Activated naive CD8-positive, alpha-beta T cell (primary cell): ENCODE results near the gene CALY.
A peak's percentile ranks its signal among the peaks of the same experiment; 100 is the strongest.

Experiments used
- H3K27ac Mint-ChIP-seq: one replicate; pipeline ENCODE4 v1.8.0; 2021; ENCODE audit warnings: mixed read lengths
- H3K27me3 Mint-ChIP-seq: one replicate; pipeline ENCODE4 v1.8.0; 2021; ENCODE audit warnings: mixed read lengths
- H3K36me3 Mint-ChIP-seq: one replicate; pipeline ENCODE4 v1.8.0; 2021; ENCODE audit warnings: mixed read lengths
- H3K4me1 Mint-ChIP-seq: one replicate; pipeline ENCODE4 v1.8.0; 2021; ENCODE audit warnings: low read depth, mixed read lengths
- H3K4me3 Mint-ChIP-seq: one replicate; pipeline ENCODE4 v1.8.0; 2021; ENCODE audit warnings: mild to moderate bottlenecking, mixed read lengths
- H3K9me3 Mint-ChIP-seq: one replicate; pipeline ENCODE4 v1.8.0; 2021; ENCODE audit warnings: low read depth, mixed read lengths

The CALY gene

DNA sequence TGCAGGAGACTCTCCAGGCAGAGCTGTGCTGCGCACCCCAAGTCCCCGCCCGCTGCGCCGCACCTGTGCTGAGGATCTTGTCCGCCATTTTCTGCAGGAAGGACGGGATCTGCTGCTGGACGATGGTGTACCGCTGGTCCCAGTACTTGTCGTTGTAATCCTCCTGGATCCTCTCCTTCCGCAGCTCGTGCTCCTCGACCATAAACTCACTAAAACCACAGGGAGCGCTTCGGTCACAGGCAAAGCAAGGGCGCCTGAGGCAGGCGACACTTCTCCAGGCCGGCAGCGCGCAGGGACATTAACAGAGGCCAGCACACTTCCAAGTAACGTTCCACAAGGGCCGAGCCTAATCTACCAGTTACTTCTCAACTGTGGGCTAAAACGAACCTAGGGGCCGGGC lies 46.9 kb downstream of the CALY start:
- Mint-ChIP-seq H3K27ac (no peak overlapping the region), H3K4me1 (peaks cover 2% of the 10 kb centered on the region), H3K36me3 (peaks cover 7% of the 10 kb centered on the region)

GRCh38 chr10:133287832-133288500 lies 48.7 kb downstream of the CALY start:
- Mint-ChIP-seq H3K4me3 (no peak overlapping the region), H3K4me1 (no peaks in the 10 kb centered on the region), H3K27ac (no peak overlapping the region), H3K36me3 (peaks cover 7% of the 10 kb centered on the region), H3K9me3 (no peaks in the 10 kb centered on the region), H3K27me3 (no peaks in the 10 kb centered on the region)

More for the DNA sequence above, 46.9 kb downstream of the CALY start:
- no peaks in the 10 kb centered on the region for H3K27me3 Mint-ChIP-seq
- H3K4me3 Mint-ChIP-seq, result no peak overlapping the region
- no peaks in the 10 kb centered on the region for H3K9me3 Mint-ChIP-seq

- Mint-ChIP-seq H3K27me3 (no peaks in the 10 kb centered on the region), H3K27ac (no peak overlapping the region), H3K9me3 (no peaks in the 10 kb centered on the region), H3K4me1 (no peaks in the 10 kb centered on the region), H3K36me3 (peaks cover 7% of the 10 kb centered on the region), H3K4me3 (no peak overlapping the region)
Measured at GRCh38 chr10:133286366-133286765, 50.3 kb downstream of the CALY start.

DNA sequence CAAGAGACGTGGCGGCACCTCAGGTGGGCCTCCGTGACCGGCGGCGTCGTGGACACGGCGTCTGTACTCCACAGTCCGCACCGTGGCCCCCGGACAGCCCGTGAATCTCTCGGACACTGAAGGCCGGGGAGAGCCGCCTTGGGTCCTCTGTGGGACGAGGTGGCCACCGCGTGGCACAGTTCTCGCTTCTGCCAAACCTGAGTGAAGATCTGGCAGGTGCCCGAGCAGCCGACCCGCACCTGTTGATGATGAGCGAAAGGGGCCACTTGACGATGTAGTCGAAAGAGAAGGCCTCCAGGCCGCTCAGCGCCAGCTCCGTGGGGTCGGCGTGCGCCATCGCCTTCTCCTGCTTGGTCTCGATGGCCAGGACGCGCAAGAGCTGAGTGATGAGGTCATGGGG lies 51.5 kb downstream of the CALY start:
- H3K27me3 Mint-ChIP-seq, result no peaks in the 10 kb centered on the region
- no peak overlapping the region for H3K4me3 Mint-ChIP-seq
- H3K9me3 Mint-ChIP-seq, result no peaks in the 10 kb centered on the region
- no peak overlapping the region for H3K27ac Mint-ChIP-seq
- H3K36me3 Mint-ChIP-seq, result peaks cover 7% of the 10 kb centered on the region
- no peaks in the 10 kb centered on the region for H3K4me1 Mint-ChIP-seq

- peaks cover 7% of the 10 kb centered on the region for H3K36me3 Mint-ChIP-seq
- no peaks in the 10 kb centered on the region for H3K27me3 Mint-ChIP-seq
- no peak overlapping the region for H3K4me3 Mint-ChIP-seq
- H3K9me3 Mint-ChIP-seq, result no peaks in the 10 kb centered on the region
- no peaks in the 10 kb centered on the region for H3K4me1 Mint-ChIP-seq
- no peak overlapping the region for H3K27ac Mint-ChIP-seq
Measured at GRCh38 chr10:133283931-133284330, 52.8 kb downstream of the CALY start.

DNA sequence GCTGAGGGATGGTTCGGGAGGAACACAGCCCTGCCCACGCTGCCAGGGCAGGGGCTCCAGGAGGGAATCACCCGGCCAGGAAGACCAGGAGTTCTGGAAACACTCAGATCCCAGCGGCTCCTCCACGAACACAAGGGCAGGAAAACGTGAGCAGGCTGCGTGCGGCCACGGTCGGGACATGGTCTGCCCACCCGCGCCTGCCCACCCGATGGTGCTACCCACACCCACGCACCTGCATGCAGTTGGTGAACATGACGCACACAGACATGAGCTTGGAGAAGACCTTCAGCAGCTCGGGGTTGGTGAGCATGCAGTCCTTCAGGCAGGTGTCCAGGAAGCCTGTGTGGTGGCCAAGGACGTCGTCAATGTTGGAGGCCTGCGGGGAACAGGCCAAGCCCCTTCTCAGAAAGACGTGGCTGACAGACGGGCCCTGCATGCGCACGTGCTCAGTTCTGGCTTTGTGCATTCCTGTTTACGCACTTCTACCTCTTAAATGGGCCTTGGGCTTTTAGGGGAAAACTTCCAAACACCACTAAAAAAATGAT lies 53.8 kb downstream of the CALY start:
- Mint-ChIP-seq H3K4me1 (peaks cover 9% of the 10 kb centered on the region), H3K9me3 (no peaks in the 10 kb centered on the region), H3K4me3 (no peak overlapping the region), H3K27me3 (no peaks in the 10 kb centered on the region), H3K36me3 (peaks cover 4% of the 10 kb centered on the region), H3K27ac (no peak overlapping the region)

GRCh38 chr10:133281628-133282372 lies 54.9 kb downstream of the CALY start:
- Mint-ChIP-seq H3K4me1 (peaks cover 11% of the 10 kb centered on the region), H3K36me3 (peaks cover under 1% of the 10 kb centered on the region), H3K27me3 (no peaks in the 10 kb centered on the region), H3K27ac (no peak overlapping the region), H3K4me3 (no peak overlapping the region), H3K9me3 (no peaks in the 10 kb centered on the region)

- H3K36me3 Mint-ChIP-seq, result no peaks in the 10 kb centered on the region
- H3K27ac Mint-ChIP-seq, result no peak overlapping the region
- no peaks in the 10 kb centered on the region for H3K9me3 Mint-ChIP-seq
- H3K27me3 Mint-ChIP-seq, result no peaks in the 10 kb centered on the region
- H3K4me1 Mint-ChIP-seq, result peaks cover 11% of the 10 kb centered on the region
- no peak overlapping the region for H3K4me3 Mint-ChIP-seq
Measured at GRCh38 chr10:133281084-133281483, 55.6 kb downstream of the CALY start.

GRCh38 chr10:133280391-133281059 lies 56.2 kb downstream of the CALY start:
- no peak overlapping the region for H3K4me3 Mint-ChIP-seq
- H3K4me1 Mint-ChIP-seq, result peaks cover 16% of the 10 kb centered on the region
- no peak overlapping the region for H3K27ac Mint-ChIP-seq
- no peaks in the 10 kb centered on the region for H3K36me3 Mint-ChIP-seq
- H3K27me3 Mint-ChIP-seq, result no peaks in the 10 kb centered on the region
- no peaks in the 10 kb centered on the region for H3K9me3 Mint-ChIP-seq

DNA sequence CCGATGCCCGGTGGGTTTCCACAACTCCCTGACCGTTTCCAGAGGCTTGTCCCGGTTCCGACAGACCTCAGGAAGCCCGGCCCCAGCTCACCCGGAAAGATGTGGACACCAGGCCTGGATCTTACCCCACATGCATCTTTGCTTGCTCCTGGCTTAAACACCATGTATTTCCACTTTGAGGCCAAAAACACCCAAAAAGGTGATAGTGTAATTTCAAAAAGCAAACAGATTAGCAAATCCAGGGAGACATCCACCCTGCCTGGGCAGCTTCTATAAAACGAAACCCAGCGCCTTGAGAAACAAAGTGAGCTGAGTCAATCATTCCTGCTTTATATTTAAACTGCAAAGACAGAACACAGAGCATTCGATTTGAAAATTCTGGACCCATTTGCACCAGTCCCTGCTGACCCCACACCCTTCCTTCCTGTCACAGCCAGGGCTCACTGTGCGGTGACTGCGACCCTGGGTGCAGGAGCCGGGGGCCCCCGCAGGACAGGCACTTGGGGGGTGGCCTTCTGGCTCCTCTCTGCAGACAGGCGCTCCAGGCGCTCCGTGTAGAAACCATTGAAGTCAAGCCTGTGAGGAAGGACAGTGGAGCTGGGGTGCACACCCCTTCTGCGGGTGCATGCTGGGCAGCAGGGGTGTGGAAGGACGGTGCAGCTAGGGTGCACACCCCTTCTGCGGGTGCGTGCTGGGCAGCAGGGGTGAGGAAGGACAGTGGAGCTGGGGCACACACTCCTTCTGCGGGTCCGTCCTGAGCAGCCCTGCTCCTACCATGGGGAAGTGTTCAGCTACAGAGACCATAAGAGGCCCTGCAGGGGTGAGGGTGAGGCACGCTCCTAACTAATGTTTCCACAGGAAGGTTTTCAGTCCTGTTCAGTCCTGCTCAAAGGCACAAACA lies 57.1 kb downstream of the CALY start:
- H3K4me3 Mint-ChIP-seq, result no peak overlapping the region
- H3K27me3 Mint-ChIP-seq, result no peaks in the 10 kb centered on the region
- no peaks in the 10 kb centered on the region for H3K9me3 Mint-ChIP-seq
- peaks cover 17% of the 10 kb centered on the region for H3K4me1 Mint-ChIP-seq
- H3K36me3 Mint-ChIP-seq, result no peaks in the 10 kb centered on the region
- no peak overlapping the region for H3K27ac Mint-ChIP-seq

- no peaks in the 10 kb centered on the region for H3K27me3 Mint-ChIP-seq
- no peaks in the 10 kb centered on the region for H3K36me3 Mint-ChIP-seq
- peaks cover 17% of the 10 kb centered on the region for H3K4me1 Mint-ChIP-seq
- peak overlapping the region; percentile 63 for H3K4me3 Mint-ChIP-seq
- H3K9me3 Mint-ChIP-seq, result no peaks in the 10 kb centered on the region
- H3K27ac Mint-ChIP-seq, result peak overlapping the region; percentile 50
Measured at GRCh38 chr10:133278577-133279265, 58.0 kb downstream of the CALY start.

GRCh38 chr10:133277993-133278576 lies 58.6 kb downstream of the CALY start:
- Mint-ChIP-seq H3K27ac (peak overlapping the region; percentile 50), H3K36me3 (no peaks in the 10 kb centered on the region), H3K4me1 (peaks cover 17% of the 10 kb centered on the region), H3K4me3 (peak overlapping the region; percentile 63), H3K27me3 (no peaks in the 10 kb centered on the region), H3K9me3 (no peaks in the 10 kb centered on the region)

DNA sequence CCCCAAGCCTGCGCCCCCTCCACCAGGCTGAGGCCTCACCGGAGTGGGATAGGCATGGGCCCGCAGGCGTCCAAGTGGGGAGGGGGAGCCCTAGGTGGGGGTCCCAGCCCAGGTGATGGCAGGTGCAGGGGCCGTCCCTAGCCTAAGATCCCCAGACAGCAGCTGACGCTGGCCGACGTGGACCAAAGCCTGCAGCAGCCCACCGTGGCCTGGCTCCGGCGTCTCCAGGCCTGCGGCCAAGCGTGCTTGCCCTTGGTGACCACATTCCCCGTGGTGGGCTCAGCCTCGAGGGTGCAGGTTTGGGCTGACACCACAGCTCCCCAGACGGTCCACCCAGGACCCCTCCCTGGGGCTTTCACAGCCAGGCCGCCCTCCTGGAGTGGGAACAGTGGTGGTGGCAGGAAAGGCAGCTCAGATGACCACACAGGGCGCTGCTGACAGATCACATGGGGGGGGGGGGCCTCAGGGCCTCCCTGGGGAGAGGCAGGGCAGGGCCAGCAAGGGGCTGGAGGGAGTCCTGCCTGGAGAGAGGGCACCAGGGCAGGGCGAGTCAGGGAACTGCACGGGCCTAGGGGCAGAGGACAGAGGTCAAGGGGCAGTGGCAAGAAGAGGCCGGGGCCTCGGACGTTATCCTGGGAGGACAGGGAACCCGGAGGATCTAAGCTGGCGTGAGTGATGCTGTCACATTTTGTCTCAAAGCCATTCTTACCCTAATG lies 59.3 kb downstream of the CALY start:
- H3K4me1 Mint-ChIP-seq, result peaks cover 17% of the 10 kb centered on the region
- H3K4me3 Mint-ChIP-seq, result peak overlapping the region; percentile 46
- H3K9me3 Mint-ChIP-seq, result no peaks in the 10 kb centered on the region
- no peak overlapping the region for H3K27ac Mint-ChIP-seq
- no peaks in the 10 kb centered on the region for H3K36me3 Mint-ChIP-seq
- H3K27me3 Mint-ChIP-seq, result no peaks in the 10 kb centered on the region
